Measurements from ENCODE around the gene NAA60. TPM values are rescaled to one million over a fixed set of nuclear protein-coding genes. Genes with fewer than 3 reads are reported as not detected.

NAA60 gene
- total and polyA plus RNA-seq, 2 of the 13 experiments (the other 11 are each of a cell fraction or from before 2014, with no cell fraction given), result 14.7 to 32.0 TPM

DNA sequence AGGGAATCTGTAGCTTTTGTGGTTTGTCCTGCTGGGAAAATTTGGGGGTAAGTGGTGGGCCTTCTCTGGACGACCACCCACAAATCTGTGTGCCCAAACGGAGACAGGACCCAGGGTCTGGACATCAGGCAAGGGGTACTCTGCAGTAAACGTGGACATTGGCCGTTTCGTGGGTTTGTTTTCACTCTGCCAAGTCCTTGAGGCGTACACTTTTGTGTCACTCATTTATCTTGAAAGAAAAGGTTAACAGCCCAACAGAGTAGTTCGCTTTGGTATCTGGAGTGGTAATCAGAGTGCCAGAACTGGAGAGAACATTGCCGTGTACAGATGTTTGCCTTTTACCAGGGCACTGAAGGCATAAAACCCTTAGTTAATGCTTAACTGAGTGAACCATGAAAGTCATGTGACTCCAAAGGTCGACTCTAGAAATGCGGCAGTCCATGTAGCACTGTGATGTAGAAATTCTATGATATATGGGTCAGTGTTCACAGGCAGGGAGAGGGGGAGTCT, 15.4 kb downstream of the NAA60 start (continued):
- TF ChIP-seq, protein P1, sequence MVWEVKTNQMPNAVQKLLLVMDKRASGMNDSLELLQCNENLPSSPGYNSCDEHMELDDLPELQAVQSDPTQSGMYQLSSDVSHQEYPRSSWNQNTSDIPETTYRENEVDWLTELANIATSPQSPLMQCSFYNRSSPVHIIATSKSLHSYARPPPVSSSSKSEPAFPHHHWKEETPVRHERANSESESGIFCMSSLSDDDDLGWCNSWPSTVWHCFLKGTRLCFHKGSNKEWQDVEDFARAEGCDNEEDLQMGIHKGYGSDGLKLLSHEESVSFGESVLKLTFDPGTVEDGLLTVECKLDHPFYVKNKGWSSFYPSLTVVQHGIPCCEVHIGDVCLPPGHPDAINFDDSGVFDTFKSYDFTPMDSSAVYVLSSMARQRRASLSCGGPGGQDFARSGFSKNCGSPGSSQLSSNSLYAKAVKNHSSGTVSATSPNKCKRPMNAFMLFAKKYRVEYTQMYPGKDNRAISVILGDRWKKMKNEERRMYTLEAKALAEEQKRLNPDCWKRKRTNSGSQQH (CRISPR knock-in tag; IDR thresholded peaks at IDR 0.05; ENCODE audit: low read depth), result no peak; the same call in 1 of the 2 replicates
- TF ChIP-seq, protein P2, sequence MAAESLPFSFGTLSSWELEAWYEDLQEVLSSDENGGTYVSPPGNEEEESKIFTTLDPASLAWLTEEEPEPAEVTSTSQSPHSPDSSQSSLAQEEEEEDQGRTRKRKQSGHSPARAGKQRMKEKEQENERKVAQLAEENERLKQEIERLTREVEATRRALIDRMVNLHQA (CRISPR knock-in tag; IDR thresholded peaks at IDR 0.05), result no peak
- no peak for TF ChIP-seq ZNF788 (CRISPR knock-in tag; IDR thresholded peaks at IDR 0.05; ENCODE audit: borderline replicate concordance)
- TF ChIP-seq, protein P3, sequence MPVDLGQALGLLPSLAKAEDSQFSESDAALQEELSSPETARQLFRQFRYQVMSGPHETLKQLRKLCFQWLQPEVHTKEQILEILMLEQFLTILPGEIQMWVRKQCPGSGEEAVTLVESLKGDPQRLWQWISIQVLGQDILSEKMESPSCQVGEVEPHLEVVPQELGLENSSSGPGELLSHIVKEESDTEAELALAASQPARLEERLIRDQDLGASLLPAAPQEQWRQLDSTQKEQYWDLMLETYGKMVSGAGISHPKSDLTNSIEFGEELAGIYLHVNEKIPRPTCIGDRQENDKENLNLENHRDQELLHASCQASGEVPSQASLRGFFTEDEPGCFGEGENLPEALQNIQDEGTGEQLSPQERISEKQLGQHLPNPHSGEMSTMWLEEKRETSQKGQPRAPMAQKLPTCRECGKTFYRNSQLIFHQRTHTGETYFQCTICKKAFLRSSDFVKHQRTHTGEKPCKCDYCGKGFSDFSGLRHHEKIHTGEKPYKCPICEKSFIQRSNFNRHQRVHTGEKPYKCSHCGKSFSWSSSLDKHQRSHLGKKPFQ (CRISPR knock-in tag; IDR thresholded peaks at IDR 0.05; ENCODE audit: insufficient replicate concordance), result no peak
- no peak for TF ChIP-seq NCOA5 (CRISPR knock-in tag; IDR thresholded peaks at IDR 0.05)
- TF ChIP-seq, protein P4, sequence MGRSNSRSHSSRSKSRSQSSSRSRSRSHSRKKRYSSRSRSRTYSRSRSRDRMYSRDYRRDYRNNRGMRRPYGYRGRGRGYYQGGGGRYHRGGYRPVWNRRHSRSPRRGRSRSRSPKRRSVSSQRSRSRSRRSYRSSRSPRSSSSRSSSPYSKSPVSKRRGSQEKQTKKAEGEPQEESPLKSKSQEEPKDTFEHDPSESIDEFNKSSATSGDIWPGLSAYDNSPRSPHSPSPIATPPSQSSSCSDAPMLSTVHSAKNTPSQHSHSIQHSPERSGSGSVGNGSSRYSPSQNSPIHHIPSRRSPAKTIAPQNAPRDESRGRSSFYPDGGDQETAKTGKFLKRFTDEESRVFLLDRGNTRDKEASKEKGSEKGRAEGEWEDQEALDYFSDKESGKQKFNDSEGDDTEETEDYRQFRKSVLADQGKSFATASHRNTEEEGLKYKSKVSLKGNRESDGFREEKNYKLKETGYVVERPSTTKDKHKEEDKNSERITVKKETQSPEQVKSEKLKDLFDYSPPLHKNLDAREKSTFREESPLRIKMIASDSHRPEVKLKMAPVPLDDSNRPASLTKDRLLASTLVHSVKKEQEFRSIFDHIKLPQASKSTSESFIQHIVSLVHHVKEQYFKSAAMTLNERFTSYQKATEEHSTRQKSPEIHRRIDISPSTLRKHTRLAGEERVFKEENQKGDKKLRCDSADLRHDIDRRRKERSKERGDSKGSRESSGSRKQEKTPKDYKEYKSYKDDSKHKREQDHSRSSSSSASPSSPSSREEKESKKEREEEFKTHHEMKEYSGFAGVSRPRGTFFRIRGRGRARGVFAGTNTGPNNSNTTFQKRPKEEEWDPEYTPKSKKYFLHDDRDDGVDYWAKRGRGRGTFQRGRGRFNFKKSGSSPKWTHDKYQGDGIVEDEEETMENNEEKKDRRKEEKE (IDR thresholded peaks at IDR 0.05), result no peak
- TF ChIP-seq ATRX (CRISPR knock-in tag; IDR thresholded peaks at IDR 0.05; ENCODE audit: borderline replicate concordance), result no peak
- no peak for TF ChIP-seq ZNF713 (CRISPR knock-in tag; IDR thresholded peaks at IDR 0.05)
- no peak for TF ChIP-seq ZNF256 (CRISPR knock-in tag; conservative IDR thresholded peaks at IDR 0.05)
- TF ChIP-seq CHD4 (IDR thresholded peaks at IDR 0.05; ENCODE audit: borderline replicate concordance, low read length), result no peak
- TF ChIP-seq, protein P5, sequence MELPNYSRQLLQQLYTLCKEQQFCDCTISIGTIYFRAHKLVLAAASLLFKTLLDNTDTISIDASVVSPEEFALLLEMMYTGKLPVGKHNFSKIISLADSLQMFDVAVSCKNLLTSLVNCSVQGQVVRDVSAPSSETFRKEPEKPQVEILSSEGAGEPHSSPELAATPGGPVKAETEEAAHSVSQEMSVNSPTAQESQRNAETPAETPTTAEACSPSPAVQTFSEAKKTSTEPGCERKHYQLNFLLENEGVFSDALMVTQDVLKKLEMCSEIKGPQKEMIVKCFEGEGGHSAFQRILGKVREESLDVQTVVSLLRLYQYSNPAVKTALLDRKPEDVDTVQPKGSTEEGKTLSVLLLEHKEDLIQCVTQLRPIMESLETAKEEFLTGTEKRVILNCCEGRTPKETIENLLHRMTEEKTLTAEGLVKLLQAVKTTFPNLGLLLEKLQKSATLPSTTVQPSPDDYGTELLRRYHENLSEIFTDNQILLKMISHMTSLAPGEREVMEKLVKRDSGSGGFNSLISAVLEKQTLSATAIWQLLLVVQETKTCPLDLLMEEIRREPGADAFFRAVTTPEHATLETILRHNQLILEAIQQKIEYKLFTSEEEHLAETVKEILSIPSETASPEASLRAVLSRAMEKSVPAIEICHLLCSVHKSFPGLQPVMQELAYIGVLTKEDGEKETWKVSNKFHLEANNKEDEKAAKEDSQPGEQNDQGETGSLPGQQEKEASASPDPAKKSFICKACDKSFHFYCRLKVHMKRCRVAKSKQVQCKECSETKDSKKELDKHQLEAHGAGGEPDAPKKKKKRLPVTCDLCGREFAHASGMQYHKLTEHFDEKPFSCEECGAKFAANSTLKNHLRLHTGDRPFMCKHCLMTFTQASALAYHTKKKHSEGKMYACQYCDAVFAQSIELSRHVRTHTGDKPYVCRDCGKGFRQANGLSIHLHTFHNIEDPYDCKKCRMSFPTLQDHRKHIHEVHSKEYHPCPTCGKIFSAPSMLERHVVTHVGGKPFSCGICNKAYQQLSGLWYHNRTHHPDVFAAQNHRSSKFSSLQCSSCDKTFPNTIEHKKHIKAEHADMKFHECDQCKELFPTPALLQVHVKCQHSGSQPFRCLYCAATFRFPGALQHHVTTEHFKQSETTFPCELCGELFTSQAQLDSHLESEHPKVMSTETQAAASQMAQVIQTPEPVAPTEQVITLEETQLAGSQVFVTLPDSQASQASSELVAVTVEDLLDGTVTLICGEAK (IDR thresholded peaks at IDR 0.05), result no peak
- TF ChIP-seq, protein P5 (CRISPR knock-in tag; IDR thresholded peaks at IDR 0.05), result no peak
- no peak for TF ChIP-seq MATR3 (CRISPR knock-in tag; IDR thresholded peaks at IDR 0.05)
- TF ChIP-seq XRCC5 (optimal IDR thresholded peaks at IDR 0.05; ENCODE audit: low read length), result no peak
- no peak for TF ChIP-seq ZFP36 (IDR thresholded peaks at IDR 0.05; ENCODE audit: borderline replicate concordance, low read depth, low read length, partially characterized antibody)
